ENCODE data around the gene SARDH.

GRCh38 chr9:133740911-133741310, 2.8 kb upstream of the SARDH start:
- no peak for TF ChIP-seq CTCF (IDR thresholded peaks at IDR 0.05; ENCODE audit: borderline replicate concordance, extremely low read depth, low read length, poor library complexity, severe bottlenecking)
- TF ChIP-seq EZH2 (IDR thresholded peaks at IDR 0.05; ENCODE audit: borderline replicate concordance, low read depth, low read length, severe bottlenecking): no peak
